ENCODE measurements around the gene CNIH3.

The CNIH3 gene

DNA sequence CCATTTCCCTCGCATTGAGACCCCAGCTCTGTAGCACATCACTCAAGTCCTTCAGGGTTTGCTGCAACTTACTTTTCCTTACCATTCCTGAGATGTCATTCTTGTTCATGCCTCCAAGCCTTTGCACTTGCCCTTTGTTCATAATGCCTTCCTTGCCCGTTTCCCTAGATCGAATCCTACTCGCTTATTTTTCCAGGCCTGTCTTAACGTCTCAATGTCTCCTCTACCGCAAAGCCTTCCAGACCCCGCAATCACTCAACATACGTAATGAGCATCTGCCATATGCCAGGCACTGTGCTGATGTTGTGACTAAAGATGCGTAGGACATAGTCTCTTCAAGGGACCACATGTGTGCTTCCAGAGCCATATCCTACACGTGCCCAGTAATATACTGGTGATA, 31.1 kb upstream of the CNIH3 start:
- no peaks in the 10 kb centered on the region for H3K4me1 ChIP-seq (ENCODE audit: insufficient read depth, low read length)
- no peak overlapping the region for H3K27ac ChIP-seq (ENCODE audit: low read length)
- no peak overlapping the region for H2AFZ ChIP-seq (ENCODE audit: low read depth, low read length)
- H3K9ac ChIP-seq (ENCODE audit: low read depth, low read length) = no peak overlapping the region
- no peaks in the 10 kb centered on the region for H3K9me3 ChIP-seq (ENCODE audit: insufficient read depth, low read length, severe bottlenecking)
- no peaks in the 10 kb centered on the region for H3K27me3 ChIP-seq (ENCODE audit: insufficient read depth, low read length, poor library complexity)
- H3K79me2 ChIP-seq (ENCODE audit: insufficient read depth, low read length) = no peaks in the 10 kb centered on the region
- no peak for DNase-seq
- H3K4me3 ChIP-seq (ENCODE audit: low read depth in 1 of 2, low read length in 2 of 2) = no peak overlapping the region
- no peak overlapping the region for H3K4me2 ChIP-seq (ENCODE audit: insufficient read depth, low read length)
- H3K36me3 ChIP-seq (ENCODE audit: insufficient read depth, low read length) = no peaks in the 10 kb centered on the region
- TF ChIP-seq CTCF (IDR thresholded peaks at IDR 0.05; ENCODE audit: borderline replicate concordance, extremely low read depth, low read length, poor library complexity, severe bottlenecking) (no peak), EZH2 (IDR thresholded peaks at IDR 0.05; ENCODE audit: borderline replicate concordance, low read depth, low read length, severe bottlenecking) (no peak)
- no peak for ATAC-seq (ENCODE audit: insufficient read depth, low read depth)
- H4K20me1 ChIP-seq (ENCODE audit: insufficient read depth, low read length) = no peaks in the 10 kb centered on the region

DNA sequence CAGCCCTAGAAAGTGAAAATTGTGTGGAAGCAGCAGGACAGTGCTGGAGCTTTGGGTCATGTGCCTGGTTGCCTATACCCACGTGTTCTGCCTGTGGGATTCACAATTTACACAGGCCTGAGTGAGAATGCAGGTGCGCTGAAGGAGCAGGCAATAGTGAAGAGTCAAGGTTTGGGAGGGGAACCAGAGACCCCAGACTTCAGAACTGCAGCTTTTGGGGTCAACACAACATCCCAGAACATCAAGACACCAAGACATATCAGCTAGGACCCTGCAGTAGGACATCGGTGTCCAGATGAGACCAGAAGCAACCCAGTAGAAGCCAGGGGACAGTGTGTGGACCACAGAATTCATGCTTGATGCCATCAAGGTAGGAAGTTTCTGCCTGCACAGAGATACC, 29.1 kb upstream of the CNIH3 start:
- Histone ChIP-seq H3K9ac (ENCODE audit: low read depth, low read length) (no peak overlapping the region), H3K4me1 (ENCODE audit: insufficient read depth, low read length) (no peaks in the 10 kb centered on the region), H3K79me2 (ENCODE audit: insufficient read depth, low read length) (no peaks in the 10 kb centered on the region), H3K4me2 (ENCODE audit: insufficient read depth, low read length) (no peak overlapping the region), H3K27me3 (ENCODE audit: insufficient read depth, low read length, poor library complexity) (no peaks in the 10 kb centered on the region), H2AFZ (ENCODE audit: low read depth, low read length) (no peak overlapping the region), H4K20me1 (ENCODE audit: insufficient read depth, low read length) (no peaks in the 10 kb centered on the region), H3K36me3 (ENCODE audit: insufficient read depth, low read length) (no peaks in the 10 kb centered on the region), H3K4me3 (ENCODE audit: low read depth in 1 of 2, low read length in 2 of 2) (no peak overlapping the region), H3K9me3 (ENCODE audit: insufficient read depth, low read length, severe bottlenecking) (no peaks in the 10 kb centered on the region), H3K27ac (ENCODE audit: low read length) (no peak overlapping the region)
- no peak for DNase-seq
- TF ChIP-seq CTCF (IDR thresholded peaks at IDR 0.05; ENCODE audit: borderline replicate concordance, extremely low read depth, low read length, poor library complexity, severe bottlenecking) = no peak
- TF ChIP-seq EZH2 (IDR thresholded peaks at IDR 0.05; ENCODE audit: borderline replicate concordance, low read depth, low read length, severe bottlenecking) = no peak
- no peak for ATAC-seq (ENCODE audit: insufficient read depth, low read depth)

- Histone ChIP-seq H3K4me2 (ENCODE audit: insufficient read depth, low read length) (no peak overlapping the region), H2AFZ (ENCODE audit: low read depth, low read length) (no peak overlapping the region), H3K27ac (ENCODE audit: low read length) (no peak overlapping the region), H3K9ac (ENCODE audit: low read depth, low read length) (no peak overlapping the region), H3K27me3 (ENCODE audit: insufficient read depth, low read length, poor library complexity) (no peaks in the 10 kb centered on the region), H3K4me1 (ENCODE audit: insufficient read depth, low read length) (peaks cover 10% of the 10 kb centered on the region; the same call in 1 of the 2 replicates), H3K9me3 (ENCODE audit: insufficient read depth, low read length, severe bottlenecking) (no peaks in the 10 kb centered on the region), H3K36me3 (ENCODE audit: insufficient read depth, low read length) (no peaks in the 10 kb centered on the region), H3K4me3 (ENCODE audit: low read depth in 1 of 2, low read length in 2 of 2) (no peak overlapping the region), H4K20me1 (ENCODE audit: insufficient read depth, low read length) (no peaks in the 10 kb centered on the region), H3K79me2 (ENCODE audit: insufficient read depth, low read length) (no peaks in the 10 kb centered on the region)
- no peak for ATAC-seq (ENCODE audit: insufficient read depth, low read depth)
- TF ChIP-seq EZH2 (IDR thresholded peaks at IDR 0.05; ENCODE audit: borderline replicate concordance, low read depth, low read length, severe bottlenecking) = no peak
- TF ChIP-seq CTCF (IDR thresholded peaks at IDR 0.05; ENCODE audit: borderline replicate concordance, extremely low read depth, low read length, poor library complexity, severe bottlenecking) = no peak
- DNase-seq = no peak
These were observed 27.6 kb upstream of the CNIH3 start for GRCh38 chr1:224588515-224588914.

DNA sequence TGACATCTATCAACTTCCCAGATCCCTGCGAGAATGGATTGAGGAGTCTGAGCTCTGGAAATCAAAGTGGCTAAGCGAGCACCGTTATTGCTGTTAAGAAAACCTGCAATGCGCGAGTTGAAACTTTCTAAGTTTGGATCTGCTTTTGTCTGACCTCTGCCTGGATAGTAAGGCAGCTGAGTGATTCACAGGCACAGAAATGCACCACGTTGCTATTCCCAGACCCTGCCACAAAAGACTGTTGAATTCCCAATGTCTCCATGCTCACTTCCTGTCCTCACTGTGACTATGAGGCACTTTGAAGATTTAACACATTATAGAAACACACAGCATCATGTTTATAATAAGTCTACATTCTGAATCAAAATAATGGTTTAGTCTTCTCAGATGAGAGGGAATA, 27.1 kb upstream of the CNIH3 start:
- ATAC-seq (ENCODE audit: insufficient read depth, low read depth) (no peak), DNase-seq (no peak)
- TF ChIP-seq CTCF (IDR thresholded peaks at IDR 0.05; ENCODE audit: borderline replicate concordance, extremely low read depth, low read length, poor library complexity, severe bottlenecking) (no peak), EZH2 (IDR thresholded peaks at IDR 0.05; ENCODE audit: borderline replicate concordance, low read depth, low read length, severe bottlenecking) (no peak)
- no peak overlapping the region for H3K4me3 ChIP-seq (ENCODE audit: low read depth in 1 of 2, low read length in 2 of 2)
- H3K27me3 ChIP-seq (ENCODE audit: insufficient read depth, low read length, poor library complexity) = no peaks in the 10 kb centered on the region
- H3K9me3 ChIP-seq (ENCODE audit: insufficient read depth, low read length, severe bottlenecking) = no peaks in the 10 kb centered on the region
- H3K36me3 ChIP-seq (ENCODE audit: insufficient read depth, low read length) = no peaks in the 10 kb centered on the region
- no peak overlapping the region for H2AFZ ChIP-seq (ENCODE audit: low read depth, low read length)
- peaks cover 10% of the 10 kb centered on the region; the same call in 1 of the 2 replicates for H3K4me1 ChIP-seq (ENCODE audit: insufficient read depth, low read length)
- no peak overlapping the region for H3K27ac ChIP-seq (ENCODE audit: low read length)
- no peaks in the 10 kb centered on the region for H4K20me1 ChIP-seq (ENCODE audit: insufficient read depth, low read length)
- H3K79me2 ChIP-seq (ENCODE audit: insufficient read depth, low read length) = no peaks in the 10 kb centered on the region
- H3K4me2 ChIP-seq (ENCODE audit: insufficient read depth, low read length) = no peak overlapping the region
- H3K9ac ChIP-seq (ENCODE audit: low read depth, low read length) = no peak overlapping the region

Measured in DND-41 (cell line).